Right atrium auricular region (tissue), 2 donors: ENCODE results near the gene DSC1. TPM values are rescaled to one million over a fixed set of nuclear protein-coding genes. Genes with fewer than 3 reads are reported as not detected.

ENCODE experiments used
- DNase-seq: peaks from one replicate; pipeline ENCODE4 v3.0.0-alpha.2; 2019; ENCODE audit warnings: low spot score
- H3K27ac ChIP-seq, 2 donors: fragments of 200-600 bp; sonication (generic); 1 replicate in 1 of 2; 2 replicates in 1 of 2; pipeline ENCODE4 v1.5.1; 2016 to 2019
- H3K27me3 ChIP-seq, 2 donors: fragments of 200-600 bp; sonication (generic); one replicate each; pipeline versions ENCODE4 v1.5.1 to v1.6.0; 2017 to 2019
- H3K36me3 ChIP-seq: fragments of 200-600 bp; sonication (generic); one replicate; pipeline ENCODE4 v1.5.1; 2016
- H3K4me1 ChIP-seq, 2 donors: fragments of 200-600 bp; sonication (generic); one replicate each; pipeline versions ENCODE4 v1.5.1 to v1.6.0; 2017 to 2019
- H3K4me3 ChIP-seq, 2 donors: fragments of 200-600 bp; sonication (generic); 1 replicate in 1 of 2; 2 replicates in 1 of 2; pipeline ENCODE4 v1.5.1; 2017 to 2019; ENCODE audit warnings: mild to moderate bottlenecking in 1 of 2, moderate library complexity in 1 of 2
- H3K9me3 ChIP-seq, 2 donors: fragments of 200-600 bp; sonication (generic); one replicate each; pipeline ENCODE4 v1.5.1; 2019
- total RNA-seq, 2 donors: library from RNA; depleted of rRNA; stranded (reverse); fragments of >200 nt; gene quantifications; one replicate each; pipeline ENCODE4 v1.1.0, GENCODE V29; 2016
- TF ChIP-seq, protein P1 (sequence below), 2 donors: fragments of 200-600 bp; sonication (generic); IDR thresholded peaks; one replicate each; pipeline ENCODE4 v1.5.1; 2019; ENCODE audit warnings: antibody characterized with exemption in 2 of 2

The DSC1 gene, protein sequence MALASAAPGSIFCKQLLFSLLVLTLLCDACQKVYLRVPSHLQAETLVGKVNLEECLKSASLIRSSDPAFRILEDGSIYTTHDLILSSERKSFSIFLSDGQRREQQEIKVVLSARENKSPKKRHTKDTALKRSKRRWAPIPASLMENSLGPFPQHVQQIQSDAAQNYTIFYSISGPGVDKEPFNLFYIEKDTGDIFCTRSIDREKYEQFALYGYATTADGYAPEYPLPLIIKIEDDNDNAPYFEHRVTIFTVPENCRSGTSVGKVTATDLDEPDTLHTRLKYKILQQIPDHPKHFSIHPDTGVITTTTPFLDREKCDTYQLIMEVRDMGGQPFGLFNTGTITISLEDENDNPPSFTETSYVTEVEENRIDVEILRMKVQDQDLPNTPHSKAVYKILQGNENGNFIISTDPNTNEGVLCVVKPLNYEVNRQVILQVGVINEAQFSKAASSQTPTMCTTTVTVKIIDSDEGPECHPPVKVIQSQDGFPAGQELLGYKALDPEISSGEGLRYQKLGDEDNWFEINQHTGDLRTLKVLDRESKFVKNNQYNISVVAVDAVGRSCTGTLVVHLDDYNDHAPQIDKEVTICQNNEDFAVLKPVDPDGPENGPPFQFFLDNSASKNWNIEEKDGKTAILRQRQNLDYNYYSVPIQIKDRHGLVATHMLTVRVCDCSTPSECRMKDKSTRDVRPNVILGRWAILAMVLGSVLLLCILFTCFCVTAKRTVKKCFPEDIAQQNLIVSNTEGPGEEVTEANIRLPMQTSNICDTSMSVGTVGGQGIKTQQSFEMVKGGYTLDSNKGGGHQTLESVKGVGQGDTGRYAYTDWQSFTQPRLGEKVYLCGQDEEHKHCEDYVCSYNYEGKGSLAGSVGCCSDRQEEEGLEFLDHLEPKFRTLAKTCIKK
- 10 to 100 TPM; 54.0 to 75.3 TPM for total RNA-seq

DNA sequence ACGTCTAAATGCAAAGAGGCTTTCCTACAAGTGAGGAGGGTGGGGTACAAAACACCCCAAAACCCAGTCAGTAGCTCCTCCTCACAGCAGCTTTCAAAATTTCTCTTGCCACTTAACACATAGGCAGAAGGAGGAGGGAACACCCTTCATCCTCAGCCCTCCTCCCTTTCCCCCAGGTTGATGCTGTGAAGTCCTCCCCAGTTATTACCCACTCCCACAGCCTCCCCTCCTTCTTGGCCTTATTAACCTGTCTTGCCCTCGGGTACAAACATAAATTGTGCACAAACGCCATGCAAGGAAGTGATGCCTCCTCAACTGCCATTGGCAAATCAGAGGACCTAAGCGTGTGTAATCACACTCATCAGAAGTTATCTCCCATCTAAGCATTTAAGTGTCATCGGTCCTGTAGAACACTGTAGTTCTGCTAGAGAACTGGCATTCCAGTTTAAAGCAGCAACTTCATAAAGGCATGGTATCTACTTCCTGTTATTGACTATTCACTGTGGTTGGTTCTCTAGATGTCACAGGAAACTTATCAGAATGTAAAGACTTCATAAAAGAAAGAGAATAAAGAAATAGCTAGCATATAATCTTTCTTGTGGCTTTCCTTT, at the start of gene DSC1:
DSC1 (minus strand) TSS at position 32 of the 611 bp plus-strand sequence. CDS start 262 bp downstream, outside the sequence.
- DNase-seq, result no peak
- H3K9me3 ChIP-seq, result no peaks in the 10 kb centered on the region
- H3K36me3 ChIP-seq, result no peaks in the 10 kb centered on the region
- H3K4me1 ChIP-seq, result no peaks in the 10 kb centered on the region
- H3K27me3 ChIP-seq, result no peaks in the 10 kb centered on the region
- peak within 1 kb of the TSS in 1 of 2 donors; percentile 76 for H3K27ac ChIP-seq
- TF ChIP-seq, protein P1, sequence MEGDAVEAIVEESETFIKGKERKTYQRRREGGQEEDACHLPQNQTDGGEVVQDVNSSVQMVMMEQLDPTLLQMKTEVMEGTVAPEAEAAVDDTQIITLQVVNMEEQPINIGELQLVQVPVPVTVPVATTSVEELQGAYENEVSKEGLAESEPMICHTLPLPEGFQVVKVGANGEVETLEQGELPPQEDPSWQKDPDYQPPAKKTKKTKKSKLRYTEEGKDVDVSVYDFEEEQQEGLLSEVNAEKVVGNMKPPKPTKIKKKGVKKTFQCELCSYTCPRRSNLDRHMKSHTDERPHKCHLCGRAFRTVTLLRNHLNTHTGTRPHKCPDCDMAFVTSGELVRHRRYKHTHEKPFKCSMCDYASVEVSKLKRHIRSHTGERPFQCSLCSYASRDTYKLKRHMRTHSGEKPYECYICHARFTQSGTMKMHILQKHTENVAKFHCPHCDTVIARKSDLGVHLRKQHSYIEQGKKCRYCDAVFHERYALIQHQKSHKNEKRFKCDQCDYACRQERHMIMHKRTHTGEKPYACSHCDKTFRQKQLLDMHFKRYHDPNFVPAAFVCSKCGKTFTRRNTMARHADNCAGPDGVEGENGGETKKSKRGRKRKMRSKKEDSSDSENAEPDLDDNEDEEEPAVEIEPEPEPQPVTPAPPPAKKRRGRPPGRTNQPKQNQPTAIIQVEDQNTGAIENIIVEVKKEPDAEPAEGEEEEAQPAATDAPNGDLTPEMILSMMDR (IDR thresholded peaks at IDR 0.05), result no peak
- H3K4me3 ChIP-seq, result no peak within 1 kb of the TSS

DNA sequence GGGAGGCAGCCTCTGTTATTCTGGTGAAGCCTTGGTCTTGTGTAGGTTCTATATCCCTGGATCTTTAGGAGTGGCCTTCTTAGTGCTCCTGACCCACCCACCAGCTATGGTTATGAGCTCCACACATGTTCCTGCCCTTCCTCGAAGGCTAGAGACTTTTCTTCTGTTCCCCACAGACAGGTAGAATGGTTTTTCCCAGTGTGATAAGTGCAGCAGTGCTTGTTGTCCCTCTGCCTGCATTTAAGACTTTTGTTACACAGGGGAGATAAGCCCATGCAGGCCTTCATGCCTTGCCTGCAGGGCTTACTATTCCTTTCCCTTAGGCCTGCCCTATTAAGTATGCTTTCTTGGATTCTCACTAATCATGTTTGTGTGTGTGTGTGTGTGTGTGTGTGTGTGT, 48.4 kb upstream of the DSC1 start:
- TF ChIP-seq, protein P1 (IDR thresholded peaks at IDR 0.05), result no peak
- H3K36me3 ChIP-seq, result no peaks in the 10 kb centered on the region
- H3K27me3 ChIP-seq, result no peaks in the 10 kb centered on the region
- no peaks in the 10 kb centered on the region for H3K9me3 ChIP-seq
- DNase-seq, result no peak
- peak overlapping the region in 1 of 2 donors; percentile 61 for H3K27ac ChIP-seq
- H3K4me1 ChIP-seq, result peaks cover 0 to 8% of the 10 kb centered on the region in 2 donors
- no peak overlapping the region for H3K4me3 ChIP-seq

DNA sequence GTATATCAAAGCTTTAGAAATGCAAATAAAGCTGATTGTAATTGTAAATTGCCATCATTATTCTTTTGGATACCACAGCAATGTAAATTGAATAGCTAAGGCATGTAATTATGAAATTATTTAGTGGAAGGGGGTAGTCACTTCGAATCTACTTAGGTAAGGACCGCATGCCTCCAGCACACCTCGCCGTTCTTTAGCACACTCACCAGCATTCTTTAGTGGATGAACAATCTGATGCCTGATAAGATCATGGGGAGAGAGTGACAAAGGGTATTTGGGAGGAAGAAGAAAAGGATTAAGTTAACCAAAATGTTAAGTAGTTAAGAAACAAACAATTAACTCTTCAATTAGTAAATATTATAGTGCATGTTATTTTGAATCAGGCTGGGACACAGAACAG, 46.4 kb upstream of the DSC1 start:
- Histone ChIP-seq H3K4me1 (peaks cover 0 to 8% of the 10 kb centered on the region in 2 donors), H3K27me3 (no peaks in the 10 kb centered on the region), H3K4me3 (no peak overlapping the region), H3K36me3 (no peaks in the 10 kb centered on the region), H3K27ac (no peak overlapping the region), H3K9me3 (no peaks in the 10 kb centered on the region)
- DNase-seq, result no peak
- TF ChIP-seq, protein P1 (IDR thresholded peaks at IDR 0.05), result no peak

DNA sequence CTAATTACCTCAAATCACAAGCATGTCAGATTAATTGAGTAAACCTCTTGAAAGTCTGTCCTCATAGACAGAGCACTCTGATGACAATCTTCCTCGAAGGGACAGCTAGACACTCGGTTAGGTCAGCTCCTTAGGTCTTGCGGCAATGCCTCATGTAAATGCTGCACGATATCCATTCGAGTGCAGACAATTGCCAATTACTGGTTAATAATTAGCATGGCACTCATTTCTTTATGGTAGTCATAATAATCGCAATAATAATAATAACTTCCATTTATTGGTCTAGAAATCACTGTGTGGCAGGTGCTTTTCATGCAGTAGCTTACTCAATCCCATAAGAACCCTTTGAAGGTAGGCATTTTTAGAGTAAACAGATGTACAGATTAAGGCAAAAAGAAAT, 44.7 kb upstream of the DSC1 start:
- Histone ChIP-seq H3K9me3 (no peaks in the 10 kb centered on the region), H3K36me3 (no peaks in the 10 kb centered on the region), H3K27me3 (no peaks in the 10 kb centered on the region), H3K4me3 (no peak overlapping the region), H3K4me1 (peaks cover 0 to 8% of the 10 kb centered on the region in 2 donors), H3K27ac (peak overlapping the region; percentile 65 to 77)
- no peak for DNase-seq
- TF ChIP-seq, protein P1 (IDR thresholded peaks at IDR 0.05), result no peak

DNA sequence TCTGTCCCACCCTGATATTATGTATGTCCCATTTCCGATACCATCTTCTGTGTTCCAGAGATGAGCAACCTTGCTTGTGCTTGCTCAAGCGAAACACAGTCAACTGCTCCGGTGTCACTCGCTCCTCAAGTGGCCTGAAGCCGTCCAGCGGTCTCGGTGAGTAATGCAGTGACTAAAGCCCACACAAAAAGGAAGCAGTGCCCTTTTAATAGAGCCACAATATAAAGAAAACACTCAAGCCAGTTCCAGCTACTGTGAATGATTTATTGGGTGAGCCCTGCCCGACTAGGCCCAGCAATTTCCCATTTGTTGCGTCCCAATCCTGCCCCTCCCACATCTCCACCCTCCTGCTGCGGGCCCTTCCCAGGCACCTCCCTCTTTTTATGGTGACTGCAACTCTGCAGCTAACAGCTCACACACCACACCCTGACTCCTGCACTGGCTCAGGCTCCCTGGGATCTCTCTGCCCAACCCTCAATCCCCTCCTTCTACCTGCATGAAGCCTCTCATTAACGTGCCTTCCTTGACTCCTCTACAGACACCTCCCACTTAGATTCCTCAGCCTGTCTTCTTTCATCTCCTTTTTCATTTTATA, 44.2 kb upstream of the DSC1 start:
- DNase-seq, result peak; percentile 64
- no peaks in the 10 kb centered on the region for H3K9me3 ChIP-seq
- peak overlapping the region; percentile 65 to 77 for H3K27ac ChIP-seq
- H3K4me1 ChIP-seq, result peaks cover 0 to 8% of the 10 kb centered on the region in 2 donors
- no peaks in the 10 kb centered on the region for H3K27me3 ChIP-seq
- TF ChIP-seq, protein P1 (IDR thresholded peaks at IDR 0.05), result no peak
- no peaks in the 10 kb centered on the region for H3K36me3 ChIP-seq
- H3K4me3 ChIP-seq, result peak overlapping the region; percentile 29 to 36
